ENCODE measurements around the gene CREB3L2. TPM values are rescaled to one million over a fixed set of nuclear protein-coding genes. Genes with fewer than 3 reads are reported as not detected.

The CREB3L2 gene
- total and polyA plus RNA-seq, 2 of the 13 experiments (the other 11 are each of a cell fraction or from before 2014, with no cell fraction given) = 22.1 to 41.1 TPM

DNA sequence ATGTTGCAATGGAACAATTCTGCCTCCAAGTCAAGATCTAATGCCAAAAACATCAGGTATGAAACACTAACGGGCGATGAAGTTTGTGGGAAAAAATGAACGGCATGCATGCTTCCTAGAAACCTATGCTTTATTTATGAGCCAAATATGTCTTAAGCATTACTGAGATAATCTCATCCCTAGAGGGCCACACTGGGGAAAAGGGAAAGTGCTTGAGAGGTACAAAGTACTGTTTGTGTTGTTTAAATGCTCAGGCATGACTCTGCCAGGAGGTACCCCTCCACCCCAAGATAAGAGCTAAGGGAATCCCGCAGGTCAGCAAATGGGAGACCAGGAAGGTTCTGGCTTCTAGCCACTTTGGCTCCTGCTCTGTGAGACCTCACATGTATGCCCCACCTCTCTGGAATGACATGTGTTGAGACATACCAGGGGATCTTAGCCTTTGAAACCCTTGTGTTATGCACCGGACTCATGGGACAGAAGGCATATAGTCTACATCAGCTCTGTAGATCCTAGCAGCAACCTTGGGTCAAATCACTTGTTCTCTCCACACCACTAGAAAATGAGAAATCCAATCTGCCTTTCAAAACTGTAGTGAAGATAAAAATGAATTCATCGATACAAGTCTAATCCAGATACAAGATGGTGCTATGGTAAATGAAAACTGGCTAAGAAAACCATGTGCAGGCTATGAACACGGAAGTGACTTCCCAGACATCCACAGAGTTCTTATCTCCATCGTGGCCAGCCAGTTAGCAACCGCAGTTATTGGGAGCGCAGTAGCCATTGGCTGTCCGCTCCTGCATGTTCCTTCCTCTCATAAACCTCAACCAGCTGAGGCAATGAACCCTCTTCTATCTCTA lies 61.0 kb downstream of the CREB3L2 start (continued):
- TF ChIP-seq THAP11 (CRISPR knock-in tag; IDR thresholded peaks at IDR 0.05) (no peak), PITX1 (CRISPR knock-in tag; IDR thresholded peaks at IDR 0.05) (peak; percentile 34; the same call in 1 of the 2 replicates), HDAC6 (IDR thresholded peaks at IDR 0.05; ENCODE audit: low read depth, low read length) (no peak), NFE2 (CRISPR knock-in tag; IDR thresholded peaks at IDR 0.05) (no peak), HNF4A (CRISPR knock-in tag; IDR thresholded peaks at IDR 0.05) (peak; percentile 71), RAD51 (IDR thresholded peaks at IDR 0.05; ENCODE audit: borderline replicate concordance) (no peak), ZNF451 (CRISPR knock-in tag; IDR thresholded peaks at IDR 0.05) (no peak), ZEB1 (IDR thresholded peaks at IDR 0.05; ENCODE audit: insufficient replicate concordance, low read depth) (no peak), HES4 (CRISPR knock-in tag; IDR thresholded peaks at IDR 0.05; ENCODE audit: borderline replicate concordance) (no peak), SALL1 (CRISPR knock-in tag; IDR thresholded peaks at IDR 0.05) (peak; percentile 82), ZNF713 (CRISPR knock-in tag; IDR thresholded peaks at IDR 0.05) (no peak), RFX3 (CRISPR knock-in tag; IDR thresholded peaks at IDR 0.05) (no peak), PHF21A (CRISPR knock-in tag; IDR thresholded peaks at IDR 0.05) (peak; percentile 41; the same call in 1 of the 2 replicates), PPARG (CRISPR knock-in tag; conservative IDR thresholded peaks at IDR 0.05) (peak; percentile 64), ZMYM4 (CRISPR knock-in tag; IDR thresholded peaks at IDR 0.05) (peak; percentile 46; the same call in 1 of the 2 replicates), KLF13 (CRISPR knock-in tag; IDR thresholded peaks at IDR 0.05) (no peak), TP53 (CRISPR knock-in tag; conservative IDR thresholded peaks at IDR 0.05) (no peak), HIVEP1 (CRISPR knock-in tag; IDR thresholded peaks at IDR 0.05) (0 out of 2 replicates have a peak, but pooled peaks have one; percentile 50), ZNF331 (CRISPR knock-in tag; IDR thresholded peaks at IDR 0.05) (0 out of 2 replicates have a peak, but pooled peaks have one; percentile 28), CREB1 (IDR thresholded peaks at IDR 0.05) (no peak), CREB1 (CRISPR knock-in tag; IDR thresholded peaks at IDR 0.05) (peak; percentile 47)
- TF ChIP-seq, protein P1, sequence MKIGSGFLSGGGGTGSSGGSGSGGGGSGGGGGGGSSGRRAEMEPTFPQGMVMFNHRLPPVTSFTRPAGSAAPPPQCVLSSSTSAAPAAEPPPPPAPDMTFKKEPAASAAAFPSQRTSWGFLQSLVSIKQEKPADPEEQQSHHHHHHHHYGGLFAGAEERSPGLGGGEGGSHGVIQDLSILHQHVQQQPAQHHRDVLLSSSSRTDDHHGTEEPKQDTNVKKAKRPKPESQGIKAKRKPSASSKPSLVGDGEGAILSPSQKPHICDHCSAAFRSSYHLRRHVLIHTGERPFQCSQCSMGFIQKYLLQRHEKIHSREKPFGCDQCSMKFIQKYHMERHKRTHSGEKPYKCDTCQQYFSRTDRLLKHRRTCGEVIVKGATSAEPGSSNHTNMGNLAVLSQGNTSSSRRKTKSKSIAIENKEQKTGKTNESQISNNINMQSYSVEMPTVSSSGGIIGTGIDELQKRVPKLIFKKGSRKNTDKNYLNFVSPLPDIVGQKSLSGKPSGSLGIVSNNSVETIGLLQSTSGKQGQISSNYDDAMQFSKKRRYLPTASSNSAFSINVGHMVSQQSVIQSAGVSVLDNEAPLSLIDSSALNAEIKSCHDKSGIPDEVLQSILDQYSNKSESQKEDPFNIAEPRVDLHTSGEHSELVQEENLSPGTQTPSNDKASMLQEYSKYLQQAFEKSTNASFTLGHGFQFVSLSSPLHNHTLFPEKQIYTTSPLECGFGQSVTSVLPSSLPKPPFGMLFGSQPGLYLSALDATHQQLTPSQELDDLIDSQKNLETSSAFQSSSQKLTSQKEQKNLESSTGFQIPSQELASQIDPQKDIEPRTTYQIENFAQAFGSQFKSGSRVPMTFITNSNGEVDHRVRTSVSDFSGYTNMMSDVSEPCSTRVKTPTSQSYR (CRISPR knock-in tag; IDR thresholded peaks at IDR 0.05; ENCODE audit: borderline replicate concordance) = no peak
- TF ChIP-seq, protein P2, sequence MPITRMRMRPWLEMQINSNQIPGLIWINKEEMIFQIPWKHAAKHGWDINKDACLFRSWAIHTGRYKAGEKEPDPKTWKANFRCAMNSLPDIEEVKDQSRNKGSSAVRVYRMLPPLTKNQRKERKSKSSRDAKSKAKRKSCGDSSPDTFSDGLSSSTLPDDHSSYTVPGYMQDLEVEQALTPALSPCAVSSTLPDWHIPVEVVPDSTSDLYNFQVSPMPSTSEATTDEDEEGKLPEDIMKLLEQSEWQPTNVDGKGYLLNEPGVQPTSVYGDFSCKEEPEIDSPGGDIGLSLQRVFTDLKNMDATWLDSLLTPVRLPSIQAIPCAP (CRISPR knock-in tag; IDR thresholded peaks at IDR 0.05; ENCODE audit: low read depth) = no peak
- TF ChIP-seq, protein P3, sequence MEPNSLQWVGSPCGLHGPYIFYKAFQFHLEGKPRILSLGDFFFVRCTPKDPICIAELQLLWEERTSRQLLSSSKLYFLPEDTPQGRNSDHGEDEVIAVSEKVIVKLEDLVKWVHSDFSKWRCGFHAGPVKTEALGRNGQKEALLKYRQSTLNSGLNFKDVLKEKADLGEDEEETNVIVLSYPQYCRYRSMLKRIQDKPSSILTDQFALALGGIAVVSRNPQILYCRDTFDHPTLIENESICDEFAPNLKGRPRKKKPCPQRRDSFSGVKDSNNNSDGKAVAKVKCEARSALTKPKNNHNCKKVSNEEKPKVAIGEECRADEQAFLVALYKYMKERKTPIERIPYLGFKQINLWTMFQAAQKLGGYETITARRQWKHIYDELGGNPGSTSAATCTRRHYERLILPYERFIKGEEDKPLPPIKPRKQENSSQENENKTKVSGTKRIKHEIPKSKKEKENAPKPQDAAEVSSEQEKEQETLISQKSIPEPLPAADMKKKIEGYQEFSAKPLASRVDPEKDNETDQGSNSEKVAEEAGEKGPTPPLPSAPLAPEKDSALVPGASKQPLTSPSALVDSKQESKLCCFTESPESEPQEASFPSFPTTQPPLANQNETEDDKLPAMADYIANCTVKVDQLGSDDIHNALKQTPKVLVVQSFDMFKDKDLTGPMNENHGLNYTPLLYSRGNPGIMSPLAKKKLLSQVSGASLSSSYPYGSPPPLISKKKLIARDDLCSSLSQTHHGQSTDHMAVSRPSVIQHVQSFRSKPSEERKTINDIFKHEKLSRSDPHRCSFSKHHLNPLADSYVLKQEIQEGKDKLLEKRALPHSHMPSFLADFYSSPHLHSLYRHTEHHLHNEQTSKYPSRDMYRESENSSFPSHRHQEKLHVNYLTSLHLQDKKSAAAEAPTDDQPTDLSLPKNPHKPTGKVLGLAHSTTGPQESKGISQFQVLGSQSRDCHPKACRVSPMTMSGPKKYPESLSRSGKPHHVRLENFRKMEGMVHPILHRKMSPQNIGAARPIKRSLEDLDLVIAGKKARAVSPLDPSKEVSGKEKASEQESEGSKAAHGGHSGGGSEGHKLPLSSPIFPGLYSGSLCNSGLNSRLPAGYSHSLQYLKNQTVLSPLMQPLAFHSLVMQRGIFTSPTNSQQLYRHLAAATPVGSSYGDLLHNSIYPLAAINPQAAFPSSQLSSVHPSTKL (CRISPR knock-in tag; IDR thresholded peaks at IDR 0.05) = peak; percentile 71
